Testis (tissue), 3 donors: Measurements from ENCODE around the gene SOX21. TPM values are rescaled to one million over a fixed set of nuclear protein-coding genes. Genes with fewer than 3 reads are reported as not detected.
"Not testable (repeated sequence)": the region's sequence is repeated elsewhere in the genome, so short reads cannot be mapped to it uniquely, and the experiment has no call there.

ENCODE experiments used
- DNase-seq: peaks from one replicate; pipeline ENCODE4 v3.0.0-alpha.2; 2019
- H3K27ac ChIP-seq, 2 donors: fragments of 200-600 bp; sonication (generic); one replicate each; pipeline ENCODE4 v1.5.1; 2019
- H3K27me3 ChIP-seq: fragments of 200-600 bp; sonication (generic); one replicate; pipeline ENCODE4 v1.5.1; 2019
- H3K36me3 ChIP-seq: fragments of 200-600 bp; sonication (generic); one replicate; pipeline ENCODE4 v1.5.1; 2017; ENCODE audit warnings: low read depth; ENCODE audit errors: missing control alignments
- H3K4me1 ChIP-seq: fragments of 200-600 bp; sonication (generic); one replicate; pipeline ENCODE4 v1.5.1; 2019
- H3K4me3 ChIP-seq, 2 donors: fragments of 200-600 bp; sonication (generic); one replicate each; pipeline ENCODE4 v1.5.1; 2017 to 2019
- H3K9me3 ChIP-seq: fragments of 200-600 bp; sonication (generic); one replicate; pipeline ENCODE4 v1.5.1; 2017
- POLR2A ChIP-seq: fragments of 450-650 bp; IDR thresholded peaks from one replicate; pipeline ENCODE4 v1.6.1; 2017; ENCODE audit warnings: antibody characterized with exemption, mild to moderate bottlenecking, moderate library complexity
- WGBS, 2 donors: methylation state at CpG; one replicate each; pipeline ENCODE4 v1.1.5; 2018; 5-methylcytosine and 5-hydroxymethylcytosine counted together
- intact Hi-C: fragments of 100-400 bp; cut with DNase I; formaldehyde crosslinking; loops from one replicate; pipeline ENCODE4 v1.15.1; 2023; ENCODE audit warnings: low total_unique reads
- polyA plus RNA-seq: library from polyadenylated mRNA; stranded (reverse); fragments of 350-450 nt; fragmentation: Illumina TruSeq; extraction: RNeasy Lipid Tissue Mini Kit (QIAGEN cat#74804); gene quantifications from one replicate; pipeline ENCODE4 v1.2.3, GENCODE V29; 2014; ENCODE audit warnings: low read depth, low replicate concordance; ENCODE audit not compliant: insufficient read depth
- total RNA-seq, 2 donors: library from RNA; depleted of rRNA; stranded (reverse); fragments of >200 nt; gene quantifications; one replicate each; pipeline ENCODE4 v1.2.3, GENCODE V29; 2016
- TF ChIP-seq, protein P1 (sequence below), 3 experiments: fragments of 450-650 bp in 2 of 3; fragments of 200-600 bp in 1 of 3; sonication (generic) in 1 of 3; IDR thresholded peaks; one replicate each; pipeline ENCODE4 v1.5.1; 2016 to 2019; ENCODE audit warnings: antibody characterized with exemption in 3 of 3, mild to moderate bottlenecking in 2 of 3, moderate library complexity in 1 of 3

SOX21 gene
- total and polyA plus RNA-seq, 3 donors from 2014 or later: 0.15 to 0.71 (median 0.56) TPM

DNA sequence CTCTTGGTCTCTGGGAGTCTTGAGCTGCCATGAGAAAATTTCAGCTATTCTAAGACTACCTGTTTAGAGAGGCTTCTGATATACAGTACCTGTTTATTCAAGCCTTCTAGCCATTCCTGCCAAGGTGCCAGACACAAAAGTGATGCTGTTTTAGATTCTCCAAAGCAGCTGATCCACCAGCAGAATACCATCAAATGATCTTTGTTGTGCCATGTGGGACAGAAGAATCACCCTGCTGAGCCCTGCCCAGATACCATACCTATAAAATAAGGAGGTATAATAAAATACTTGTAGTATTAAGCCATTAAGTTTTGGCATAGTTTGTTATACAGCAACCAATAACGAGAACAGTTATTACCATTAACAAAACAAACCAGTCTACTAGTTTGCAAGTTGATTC, 14.1 kb upstream of the SOX21 start:
- no peak for DNase-seq
- no peaks in the 10 kb centered on the region for H3K27me3 ChIP-seq
- no peak overlapping the region for H3K4me3 ChIP-seq
- no peaks in the 10 kb centered on the region for H3K4me1 ChIP-seq
- intact Hi-C loops: no loop called here
- WGBS, 2 donors: 83 to 88% methylated on average over 1 of the region's 1 CpG
- H3K27ac ChIP-seq: no peak overlapping the region
- no peaks in the 10 kb centered on the region for H3K9me3 ChIP-seq
- TF ChIP-seq POLR2A: no peak
- TF ChIP-seq, protein P1, sequence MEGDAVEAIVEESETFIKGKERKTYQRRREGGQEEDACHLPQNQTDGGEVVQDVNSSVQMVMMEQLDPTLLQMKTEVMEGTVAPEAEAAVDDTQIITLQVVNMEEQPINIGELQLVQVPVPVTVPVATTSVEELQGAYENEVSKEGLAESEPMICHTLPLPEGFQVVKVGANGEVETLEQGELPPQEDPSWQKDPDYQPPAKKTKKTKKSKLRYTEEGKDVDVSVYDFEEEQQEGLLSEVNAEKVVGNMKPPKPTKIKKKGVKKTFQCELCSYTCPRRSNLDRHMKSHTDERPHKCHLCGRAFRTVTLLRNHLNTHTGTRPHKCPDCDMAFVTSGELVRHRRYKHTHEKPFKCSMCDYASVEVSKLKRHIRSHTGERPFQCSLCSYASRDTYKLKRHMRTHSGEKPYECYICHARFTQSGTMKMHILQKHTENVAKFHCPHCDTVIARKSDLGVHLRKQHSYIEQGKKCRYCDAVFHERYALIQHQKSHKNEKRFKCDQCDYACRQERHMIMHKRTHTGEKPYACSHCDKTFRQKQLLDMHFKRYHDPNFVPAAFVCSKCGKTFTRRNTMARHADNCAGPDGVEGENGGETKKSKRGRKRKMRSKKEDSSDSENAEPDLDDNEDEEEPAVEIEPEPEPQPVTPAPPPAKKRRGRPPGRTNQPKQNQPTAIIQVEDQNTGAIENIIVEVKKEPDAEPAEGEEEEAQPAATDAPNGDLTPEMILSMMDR (IDR thresholded peaks at IDR 0.05): no peak
- no peaks in the 10 kb centered on the region for H3K36me3 ChIP-seq

DNA sequence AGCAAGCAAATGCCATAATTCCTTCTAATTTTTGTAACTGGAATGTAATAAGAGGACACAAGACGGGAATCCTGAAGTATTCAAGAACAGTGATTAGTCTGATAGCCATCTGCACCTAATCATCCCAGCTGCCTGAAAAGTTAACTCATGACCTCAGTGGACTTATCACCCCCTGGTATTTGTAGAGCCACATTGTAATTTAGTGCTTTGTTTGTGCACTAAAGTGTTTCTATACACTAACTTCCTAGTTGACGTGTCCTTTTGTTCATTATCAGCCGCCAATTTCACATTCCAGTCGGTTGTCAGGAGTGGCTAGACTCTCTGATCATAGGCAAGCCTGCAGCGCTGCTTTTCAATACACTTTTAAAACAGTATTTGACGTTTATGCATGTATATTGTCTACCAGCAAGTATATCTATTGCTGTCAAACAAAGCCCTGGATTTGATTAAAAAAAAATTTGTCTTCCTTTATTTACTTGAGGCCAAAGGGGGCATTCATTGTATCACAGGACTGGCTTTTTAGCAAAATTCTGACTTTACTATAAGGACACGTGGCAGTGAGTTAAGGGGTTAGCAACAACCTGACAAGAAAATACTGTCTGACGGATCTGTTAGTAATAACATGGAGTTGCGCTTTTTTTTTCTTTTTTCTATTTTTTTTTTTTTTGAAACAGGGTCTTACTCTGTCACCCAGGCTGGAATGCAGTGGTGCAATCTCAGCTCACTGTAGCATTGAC, 10.4 kb upstream of the SOX21 start:
- Histone ChIP-seq H3K4me1 (no peaks in the 10 kb centered on the region), H3K27me3 (no peaks in the 10 kb centered on the region), H3K36me3 (no peaks in the 10 kb centered on the region), H3K9me3 (no peaks in the 10 kb centered on the region), H3K27ac (no peak overlapping the region), H3K4me3 (no peak overlapping the region)
- 61 to 73% methylated on average over 9 of the region's 9 CpGs for WGBS, 2 donors
- no peak for DNase-seq
- TF ChIP-seq POLR2A: no peak
- TF ChIP-seq, protein P1 (IDR thresholded peaks at IDR 0.05): no peak
- intact Hi-C loops: no loop called here

DNA sequence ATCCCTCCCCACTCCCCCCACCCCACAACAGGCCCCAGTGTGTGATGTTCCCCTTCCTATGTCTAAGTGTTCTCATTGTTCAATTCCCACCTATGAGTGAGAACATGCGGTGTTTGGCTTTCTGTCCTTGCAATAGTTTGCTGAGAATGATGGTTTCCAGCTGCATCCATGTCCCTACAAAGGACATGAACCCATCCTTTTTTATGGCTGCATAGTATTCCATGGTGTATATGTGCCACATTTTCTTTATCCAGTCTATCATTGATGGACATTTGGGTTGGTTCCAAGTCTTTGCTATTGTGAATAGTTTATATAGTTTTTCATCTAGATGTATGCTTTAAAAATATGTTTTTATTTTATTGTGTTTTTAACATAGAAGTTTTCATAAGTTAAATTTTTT, 6.4 kb upstream of the SOX21 start:
- H3K27me3 ChIP-seq, H3K4me3 ChIP-seq, H3K27ac ChIP-seq, intact Hi-C loops, DNase-seq, H3K36me3 ChIP-seq, H3K9me3 ChIP-seq, H3K4me1 ChIP-seq: not testable (repeated sequence)
- 100% methylated on average over 1 of the region's 1 CpG for WGBS, 2 donors

DNA sequence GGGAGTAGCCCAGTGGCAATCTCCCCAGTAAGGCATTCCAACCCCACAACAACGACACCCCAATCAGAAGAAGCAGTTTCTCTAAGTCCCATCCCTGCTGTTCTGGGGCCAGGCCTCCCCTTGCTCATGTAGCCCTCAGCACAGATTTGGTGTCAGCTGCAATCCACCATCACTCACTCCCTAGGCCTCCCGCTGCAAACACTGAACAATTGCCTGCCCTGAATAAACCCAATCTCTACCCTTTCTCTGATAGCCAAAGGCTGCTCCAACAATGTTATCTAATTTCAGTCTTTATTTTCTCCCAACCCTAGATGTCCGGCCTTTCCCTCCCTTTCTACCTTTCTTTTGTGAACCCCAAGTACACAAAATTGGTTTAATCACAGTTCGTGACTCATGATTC, 5.6 kb upstream of the SOX21 start:
- Histone ChIP-seq H3K36me3 (no peaks in the 10 kb centered on the region), H3K27me3 (no peaks in the 10 kb centered on the region), H3K27ac (no peak overlapping the region), H3K9me3 (no peaks in the 10 kb centered on the region), H3K4me1 (no peaks in the 10 kb centered on the region), H3K4me3 (no peak overlapping the region)
- intact Hi-C loops: no loop called here
- no peak for DNase-seq
- TF ChIP-seq POLR2A: no peak
- TF ChIP-seq, protein P1 (IDR thresholded peaks at IDR 0.05): no peak
- 78 to 79% methylated on average over 4 of the region's 4 CpGs for WGBS, 2 donors

DNA sequence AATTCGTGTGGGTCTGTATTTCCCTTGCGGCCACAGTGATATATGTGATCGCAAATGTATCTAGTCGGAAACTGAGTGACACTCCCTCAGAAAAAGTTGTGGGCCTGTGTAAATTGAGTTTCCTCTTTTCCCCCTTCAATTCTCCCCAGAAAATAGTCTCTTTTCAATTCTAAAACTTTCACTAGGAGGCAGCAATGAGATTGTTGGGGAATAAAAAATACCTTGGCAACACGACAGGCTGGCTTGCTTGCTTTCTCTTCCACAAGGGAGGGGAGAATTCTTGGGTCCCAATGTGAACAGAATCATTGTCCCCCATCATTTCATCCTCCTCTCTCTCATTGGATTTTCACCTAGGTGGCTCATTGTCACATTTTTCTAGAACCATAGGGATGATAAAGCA, 3.7 kb upstream of the SOX21 start:
- no peak for TF ChIP-seq POLR2A
- TF ChIP-seq, protein P1 (IDR thresholded peaks at IDR 0.05): no peak
- H3K36me3 ChIP-seq: no peaks in the 10 kb centered on the region
- H3K4me3 ChIP-seq: no peak overlapping the region
- no peak overlapping the region for H3K27ac ChIP-seq
- no peak for DNase-seq
- H3K27me3 ChIP-seq: no peaks in the 10 kb centered on the region
- H3K9me3 ChIP-seq: no peaks in the 10 kb centered on the region
- H3K4me1 ChIP-seq: no peaks in the 10 kb centered on the region
- intact Hi-C loops: no loop called here
- WGBS, 2 donors: 58 to 64% methylated on average over 5 of the region's 5 CpGs
